ENCODE results near the gene ABLIM1.

Gene ABLIM1

GRCh38 chr10:114518401-114519305 is 139.4 kb downstream of the ABLIM1 start:
- DNase-seq (ENCODE audit: low read depth): no peak

- DNase-seq (ENCODE audit: low read depth): no peak
These were observed 140.5 kb downstream of the ABLIM1 start for GRCh38 chr10:114517368-114518250.

GRCh38 chr10:114516356-114516755 is 141.7 kb downstream of the ABLIM1 start:
- DNase-seq (ENCODE audit: low read depth): no peak

GRCh38 chr10:114515298-114515914 is 142.7 kb downstream of the ABLIM1 start:
- no peak for DNase-seq (ENCODE audit: low read depth)

GRCh38 chr10:114513381-114513792 is 144.7 kb downstream of the ABLIM1 start:
- no peak for DNase-seq (ENCODE audit: low read depth)

- no peak for DNase-seq (ENCODE audit: low read depth)
These were observed 146.2 kb downstream of the ABLIM1 start for GRCh38 chr10:114511881-114512280.

GRCh38 chr10:114508376-114508775 is 149.7 kb downstream of the ABLIM1 start:
- no peak for DNase-seq (ENCODE audit: low read depth)

- DNase-seq (ENCODE audit: low read depth): no peak
These were observed 150.6 kb downstream of the ABLIM1 start for GRCh38 chr10:114507449-114507848.

GRCh38 chr10:114506871-114507385 is 151.1 kb downstream of the ABLIM1 start:
- no peak for DNase-seq (ENCODE audit: low read depth)

- DNase-seq (ENCODE audit: low read depth): no peak
These were observed 153.1 kb downstream of the ABLIM1 start for GRCh38 chr10:114504769-114505579.

- no peak for DNase-seq (ENCODE audit: low read depth)
These were observed 156.0 kb downstream of the ABLIM1 start for GRCh38 chr10:114502074-114502473.

- no peak for DNase-seq (ENCODE audit: low read depth)
These were observed 156.4 kb downstream of the ABLIM1 start for GRCh38 chr10:114501650-114502049.

- DNase-seq (ENCODE audit: low read depth): no peak
These were observed 157.4 kb downstream of the ABLIM1 start for GRCh38 chr10:114500643-114501042.

- peak; percentile 9 for DNase-seq (ENCODE audit: low read depth)
These were observed 158.4 kb downstream of the ABLIM1 start for GRCh38 chr10:114499630-114500190.

- no peak for DNase-seq (ENCODE audit: low read depth)
These were observed 159.0 kb downstream of the ABLIM1 start for GRCh38 chr10:114499116-114499515.

- DNase-seq (ENCODE audit: low read depth): no peak
These were observed 159.5 kb downstream of the ABLIM1 start for GRCh38 chr10:114498413-114499111.

- no peak for DNase-seq (ENCODE audit: low read depth)
These were observed 162.8 kb downstream of the ABLIM1 start for GRCh38 chr10:114495303-114495702.

GRCh38 chr10:114492351-114493037 is 165.6 kb downstream of the ABLIM1 start:
- no peak for DNase-seq (ENCODE audit: low read depth)

GRCh38 chr10:114491933-114492332 is 166.1 kb downstream of the ABLIM1 start:
- no peak for DNase-seq (ENCODE audit: low read depth)

- DNase-seq (ENCODE audit: low read depth): no peak
These were observed 166.7 kb downstream of the ABLIM1 start for GRCh38 chr10:114491419-114491818.
